Measurements from ENCODE around the gene SOCS4. TPM values are rescaled to one million over a fixed set of nuclear protein-coding genes. Genes with fewer than 3 reads are reported as not detected.

SOCS4 gene
- total and polyA plus RNA-seq, 10 donors = 6.4 to 26.3 (median 22.0) TPM

DNA sequence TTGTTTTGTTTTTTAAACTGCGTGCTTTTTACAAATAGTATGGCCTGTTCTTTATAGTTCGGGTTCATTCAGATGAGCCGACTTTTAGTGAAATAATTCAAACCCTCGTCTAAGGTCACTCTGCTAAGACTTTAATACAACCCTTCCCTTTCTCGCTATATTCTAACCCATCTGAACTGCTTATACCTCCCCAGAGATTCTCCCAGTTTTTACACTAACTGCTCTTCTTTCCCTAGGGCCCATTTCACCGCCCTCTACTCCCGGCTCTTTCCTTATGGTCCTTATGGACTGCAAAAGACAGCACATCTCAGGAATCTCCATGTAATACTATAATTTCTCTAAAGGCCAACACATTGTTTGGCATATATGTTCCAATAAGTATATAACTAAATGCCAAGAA lies 26.5 kb downstream of the SOCS4 start:
- TF ChIP-seq, protein P1, sequence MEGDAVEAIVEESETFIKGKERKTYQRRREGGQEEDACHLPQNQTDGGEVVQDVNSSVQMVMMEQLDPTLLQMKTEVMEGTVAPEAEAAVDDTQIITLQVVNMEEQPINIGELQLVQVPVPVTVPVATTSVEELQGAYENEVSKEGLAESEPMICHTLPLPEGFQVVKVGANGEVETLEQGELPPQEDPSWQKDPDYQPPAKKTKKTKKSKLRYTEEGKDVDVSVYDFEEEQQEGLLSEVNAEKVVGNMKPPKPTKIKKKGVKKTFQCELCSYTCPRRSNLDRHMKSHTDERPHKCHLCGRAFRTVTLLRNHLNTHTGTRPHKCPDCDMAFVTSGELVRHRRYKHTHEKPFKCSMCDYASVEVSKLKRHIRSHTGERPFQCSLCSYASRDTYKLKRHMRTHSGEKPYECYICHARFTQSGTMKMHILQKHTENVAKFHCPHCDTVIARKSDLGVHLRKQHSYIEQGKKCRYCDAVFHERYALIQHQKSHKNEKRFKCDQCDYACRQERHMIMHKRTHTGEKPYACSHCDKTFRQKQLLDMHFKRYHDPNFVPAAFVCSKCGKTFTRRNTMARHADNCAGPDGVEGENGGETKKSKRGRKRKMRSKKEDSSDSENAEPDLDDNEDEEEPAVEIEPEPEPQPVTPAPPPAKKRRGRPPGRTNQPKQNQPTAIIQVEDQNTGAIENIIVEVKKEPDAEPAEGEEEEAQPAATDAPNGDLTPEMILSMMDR (IDR thresholded peaks at IDR 0.05 in 8 of 11, conservative IDR thresholded peaks at IDR 0.05 in 3 of 11) = no peak
- TF ChIP-seq POLR2AphosphoS5 (IDR thresholded peaks at IDR 0.05) (no peak), POLR2A (IDR thresholded peaks at IDR 0.05) (no peak)
- Histone ChIP-seq H3K4me1 (peaks cover 15 to 71% (median 51%) of the 10 kb centered on the region in 6 donors), H3K9me3 (no peaks in the 10 kb centered on the region), H3K4me3 (peak overlapping the region in 3 of 8 donors; percentile 58 to 89 (median 62)), H3K36me3 (peaks cover 0 to 48% (median 7%) of the 10 kb centered on the region in 6 donors), H3K27ac (no peak overlapping the region), H3K27me3 (replicated peaks in 1 of 7) (no peaks in the 10 kb centered on the region)
- DNase-seq = no peak
- WGBS, 5 donors = 93 to 95% (median 93%) methylated on average over 7 of the region's 7 CpGs
- intact Hi-C loops (cut with DNase I; ENCODE audit: low total_unique reads) = no loop called here

DNA sequence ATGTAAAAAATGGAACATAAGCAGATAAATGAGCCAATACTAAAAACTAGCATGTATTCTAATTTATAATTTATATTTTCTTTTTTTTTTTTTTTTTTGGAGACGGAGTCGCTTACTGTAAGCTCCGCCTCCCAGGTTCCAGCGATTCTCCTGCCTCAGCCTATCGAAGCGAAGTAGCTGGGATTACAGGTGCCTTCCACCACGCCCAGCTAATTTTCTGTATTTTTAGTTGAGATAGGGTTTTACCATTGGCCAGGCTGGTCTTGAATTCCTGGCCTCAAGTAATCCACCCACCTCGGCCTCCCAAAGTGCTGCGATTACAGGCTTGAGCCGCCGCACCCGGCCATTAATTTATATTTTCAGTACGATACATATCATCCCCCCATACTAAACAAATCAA lies 27.1 kb downstream of the SOCS4 start:
- Histone ChIP-seq H3K27me3 (replicated peaks in 1 of 7) (no peaks in the 10 kb centered on the region), H3K4me1 (peaks cover 15 to 76% (median 51%) of the 10 kb centered on the region in 6 donors)
- WGBS, 5 donors = 96 to 99% (median 98%) methylated on average over 13 of the region's 13 CpGs

DNA sequence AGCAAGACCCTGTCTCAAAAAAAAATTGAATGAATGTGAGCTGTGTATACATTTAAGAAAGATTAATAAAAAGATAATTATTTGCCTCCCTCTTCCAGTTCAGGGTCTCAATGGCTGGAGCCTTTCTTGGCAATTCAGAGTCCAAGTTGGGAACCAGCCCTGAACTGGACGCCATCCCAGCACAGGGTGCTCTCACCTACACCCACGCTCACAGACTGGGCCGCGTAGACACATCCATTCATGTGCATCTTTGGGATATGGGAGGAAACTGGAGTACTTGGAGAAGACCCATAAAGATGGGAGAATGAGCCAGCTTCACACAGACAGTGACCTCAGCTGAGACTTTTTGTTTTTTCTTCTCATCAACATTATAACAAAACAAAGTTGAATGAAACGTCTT lies 30.9 kb downstream of the SOCS4 start:
- no peak overlapping the region for H3K4me3 ChIP-seq
- H3K27me3 ChIP-seq (replicated peaks in 1 of 7) = no peaks in the 10 kb centered on the region
- no peak for DNase-seq
- TF ChIP-seq POLR2AphosphoS5 (IDR thresholded peaks at IDR 0.05) (no peak), POLR2A (IDR thresholded peaks at IDR 0.05) (no peak)
- TF ChIP-seq, protein P1 (IDR thresholded peaks at IDR 0.05 in 8 of 11, conservative IDR thresholded peaks at IDR 0.05 in 3 of 11) = no peak
- WGBS, 5 donors = 87 to 95% (median 94%) methylated on average over 5 of the region's 5 CpGs
- no peak overlapping the region for H3K27ac ChIP-seq
- intact Hi-C loops (cut with DNase I; ENCODE audit: low total_unique reads) = no loop called here
- no peaks in the 10 kb centered on the region for H3K9me3 ChIP-seq
- H3K36me3 ChIP-seq = peaks cover 0 to 89% (median 17%) of the 10 kb centered on the region in 6 donors
- peaks cover 8 to 89% (median 48%) of the 10 kb centered on the region in 6 donors for H3K4me1 ChIP-seq

More for the DNA sequence above, 27.1 kb downstream of the SOCS4 start:
- Histone ChIP-seq H3K4me3 (no peak overlapping the region), H3K27ac (no peak overlapping the region), H3K36me3 (peaks cover 0 to 54% (median 7%) of the 10 kb centered on the region in 6 donors), H3K9me3 (no peaks in the 10 kb centered on the region)
- intact Hi-C loops (cut with DNase I; ENCODE audit: low total_unique reads) = no loop called here
- DNase-seq = no peak
- TF ChIP-seq, protein P1 (IDR thresholded peaks at IDR 0.05 in 8 of 11, conservative IDR thresholded peaks at IDR 0.05 in 3 of 11) = no peak
- TF ChIP-seq POLR2A (IDR thresholded peaks at IDR 0.05) (no peak), POLR2AphosphoS5 (IDR thresholded peaks at IDR 0.05) (no peak)

DNA sequence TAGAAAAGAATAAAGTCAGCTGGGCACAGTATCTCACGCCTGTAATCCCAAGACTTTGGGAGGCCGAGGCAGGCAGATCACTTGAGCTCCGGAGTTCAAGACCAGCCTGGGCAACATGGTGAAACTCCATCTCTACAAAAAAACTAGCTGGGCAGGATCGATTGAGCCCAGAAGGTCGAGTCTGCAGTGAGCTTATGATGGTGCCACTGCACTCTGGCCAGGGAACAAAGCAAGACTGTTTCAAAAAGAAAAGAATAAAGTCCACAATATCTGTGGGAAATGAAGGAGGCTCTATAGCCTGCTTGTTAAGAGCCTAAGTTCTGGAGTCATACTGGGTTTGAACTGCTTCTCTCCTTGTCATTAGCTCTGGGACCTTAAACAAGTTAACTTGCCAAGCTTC lies 32.3 kb downstream of the SOCS4 start:
- DNase-seq = no peak
- peaks cover 0 to 84% (median 37%) of the 10 kb centered on the region in 6 donors for H3K4me1 ChIP-seq
- peaks cover 0 to 92% (median 30%) of the 10 kb centered on the region in 6 donors for H3K36me3 ChIP-seq
- H3K4me3 ChIP-seq = no peak overlapping the region
- TF ChIP-seq POLR2AphosphoS5 (IDR thresholded peaks at IDR 0.05) (no peak), POLR2A (IDR thresholded peaks at IDR 0.05) (no peak)
- TF ChIP-seq, protein P1 (IDR thresholded peaks at IDR 0.05 in 8 of 11, conservative IDR thresholded peaks at IDR 0.05 in 3 of 11) = no peak
- H3K27ac ChIP-seq = no peak overlapping the region
- no peaks in the 10 kb centered on the region for H3K27me3 ChIP-seq (replicated peaks in 1 of 7)
- intact Hi-C loops (cut with DNase I; ENCODE audit: low total_unique reads) = no loop called here
- WGBS, 5 donors = 93 to 98% (median 96%) methylated on average over 5 of the region's 5 CpGs
- no peaks in the 10 kb centered on the region for H3K9me3 ChIP-seq
